Tibial nerve (tissue), 4 donors: Measurements from ENCODE around the gene TBCD. TPM values are rescaled to one million over a fixed set of nuclear protein-coding genes. Genes with fewer than 3 reads are reported as not detected.

ENCODE experiments used
- DNase-seq, 2 donors: peaks; one replicate each; pipeline ENCODE4 v3.0.0-alpha.2; 2019; ENCODE audit warnings: low spot score in 2 of 2
- H3K27ac ChIP-seq, 4 donors: fragments of 200-600 bp; sonication (generic) in 3 of 4; one replicate each; pipeline ENCODE4 v1.5.1; 2017 to 2019; ENCODE audit warnings: mild to moderate bottlenecking in 1 of 4
- H3K27me3 ChIP-seq, 2 donors: fragments of 200-600 bp; sonication (generic) in 1 of 2; one replicate each; pipeline versions ENCODE4 v1.5.1 to v1.6.0; 2017 to 2019
- H3K36me3 ChIP-seq, 3 donors: fragments of 200-600 bp; sonication (generic); one replicate each; pipeline ENCODE4 v1.5.1; 2018 to 2019
- H3K4me1 ChIP-seq, 4 donors: fragments of 200-600 bp; sonication (generic) in 3 of 4; one replicate each; pipeline ENCODE4 v1.5.1; 2017 to 2019
- H3K4me3 ChIP-seq, 4 donors: fragments of 200-600 bp; sonication (generic) in 3 of 4; one replicate each; pipeline ENCODE4 v1.5.1; 2017 to 2019; ENCODE audit warnings: mild to moderate bottlenecking in 1 of 4, moderate library complexity in 1 of 4
- H3K9me3 ChIP-seq, 4 donors: fragments of 200-600 bp; sonication (generic) in 3 of 4; one replicate each; pipeline ENCODE4 v1.5.1; 2017 to 2019
- CTCF ChIP-seq, 5 experiments: fragments of 200-600 bp in 3 of 5; fragments of 450-650 bp in 2 of 5; sonication (generic) in 3 of 5; IDR thresholded peaks; one replicate each; pipeline ENCODE4 v1.5.1; 2016 to 2019; ENCODE audit warnings: antibody characterized with exemption in 5 of 5, mild to moderate bottlenecking in 3 of 5, moderate library complexity in 2 of 5
- EP300 ChIP-seq, 2 donors: sonication (generic); formaldehyde crosslinking; IDR thresholded peaks; one replicate each; pipeline ENCODE4 v1.6.1; 2017; ENCODE audit warnings: antibody characterized with exemption in 2 of 2, mild to moderate bottlenecking in 1 of 2
- POLR2A ChIP-seq, 2 donors: fragments of 450-650 bp; IDR thresholded peaks; one replicate each; pipeline ENCODE4 v1.6.1; 2017; ENCODE audit warnings: antibody characterized with exemption in 2 of 2, mild to moderate bottlenecking in 2 of 2, moderate library complexity in 2 of 2
- WGBS, 2 donors: methylation state at CpG; one replicate each; pipeline ENCODE4 v1.1.5; 2018; 5-methylcytosine and 5-hydroxymethylcytosine counted together
- total RNA-seq, 4 donors: library from RNA; depleted of rRNA; stranded (reverse); fragments of >200 nt; gene quantifications; one replicate each; pipeline ENCODE4 v1.1.0, GENCODE V29; 2016

Gene TBCD
- total RNA-seq, 4 donors from 2014 or later = 42.6 to 115 (median 87.9) TPM

GRCh38 chr17:82836823-82837357 lies 85.0 kb downstream of the TBCD start:
- Histone ChIP-seq H3K4me1 (peaks cover 0 to 17% (median 5%) of the 10 kb centered on the region in 4 donors), H3K27ac (peak overlapping the region in 1 of 4 donors; percentile 39), H3K36me3 (peaks cover 0 to 19% (median 0%) of the 10 kb centered on the region in 3 donors), H3K27me3 (no peaks in the 10 kb centered on the region), H3K4me3 (no peak overlapping the region), H3K9me3 (no peaks in the 10 kb centered on the region)
- TF ChIP-seq POLR2A (IDR thresholded peaks at IDR 0.05) (no peak), CTCF (IDR thresholded peaks at IDR 0.05) (peak in 1 of 5 experiments; percentile 25), EP300 (IDR thresholded peaks at IDR 0.05) (peak in 1 of 2 donors; percentile 16)
- 55 to 61% methylated on average over 12 of the region's 12 CpGs for WGBS, 2 donors
- DNase-seq = peak in 1 of 2 donors; percentile 29

GRCh38 chr17:82837586-82838320 lies 85.9 kb downstream of the TBCD start:
- Histone ChIP-seq H3K36me3 (peaks cover 0 to 19% (median 0%) of the 10 kb centered on the region in 3 donors), H3K27ac (peak overlapping the region in 2 of 4 donors; percentile 39 to 52), H3K4me1 (peaks cover 0 to 17% (median 5%) of the 10 kb centered on the region in 4 donors), H3K4me3 (no peak overlapping the region), H3K9me3 (no peaks in the 10 kb centered on the region), H3K27me3 (no peaks in the 10 kb centered on the region)
- TF ChIP-seq EP300 (IDR thresholded peaks at IDR 0.05) (no peak), CTCF (IDR thresholded peaks at IDR 0.05) (no peak), POLR2A (IDR thresholded peaks at IDR 0.05) (no peak)
- 56 to 57% methylated on average over 13 of the region's 13 CpGs for WGBS, 2 donors
- DNase-seq = no peak

GRCh38 chr17:82838386-82839063 lies 86.7 kb downstream of the TBCD start:
- Histone ChIP-seq H3K9me3 (no peaks in the 10 kb centered on the region), H3K27me3 (no peaks in the 10 kb centered on the region), H3K4me1 (peaks cover 0 to 17% (median 5%) of the 10 kb centered on the region in 4 donors), H3K27ac (peak overlapping the region in 1 of 4 donors; percentile 39), H3K4me3 (no peak overlapping the region), H3K36me3 (peaks cover 0 to 12% (median 0%) of the 10 kb centered on the region in 3 donors)
- 76% methylated on average over 17 of the region's 17 CpGs for WGBS, 2 donors
- DNase-seq = peak in 1 of 2 donors; percentile 19
- TF ChIP-seq EP300 (IDR thresholded peaks at IDR 0.05) = peak in 1 of 2 donors; percentile 42
- no peak for TF ChIP-seq POLR2A (IDR thresholded peaks at IDR 0.05)

- WGBS, 2 donors = 93 to 94% methylated on average over 25 of the region's 25 CpGs
- H3K36me3 ChIP-seq = peaks cover 0 to 8% (median 0%) of the 10 kb centered on the region in 3 donors
- H3K4me3 ChIP-seq = no peak within 1 kb of the TSS
- no peaks in the 10 kb centered on the region for H3K9me3 ChIP-seq
- H3K4me1 ChIP-seq = peaks cover 0 to 17% (median 5%) of the 10 kb centered on the region in 4 donors
- DNase-seq = no peak
- TF ChIP-seq CTCF (IDR thresholded peaks at IDR 0.05) = no peak
- TF ChIP-seq EP300 (IDR thresholded peaks at IDR 0.05) = no peak
- TF ChIP-seq POLR2A (IDR thresholded peaks at IDR 0.05) = no peak
- H3K27ac ChIP-seq = peak within 1 kb of the TSS in 1 of 4 donors; percentile 39
- H3K27me3 ChIP-seq = no peaks in the 10 kb centered on the region
Measured at GRCh38 chr17:82839617-82840292, 87.9 kb downstream of the TBCD start, which contains the start of gene ZNF750. TSS of gene ZNF750 (minus strand) at chr17:82840022. CDS start at chr17:82832454, 7,568 bp downstream.

GRCh38 chr17:82840431-82840831 lies 88.6 kb downstream of the TBCD start:
- Histone ChIP-seq H3K4me3 (no peak overlapping the region), H3K36me3 (peaks cover 0 to 8% (median 0%) of the 10 kb centered on the region in 3 donors), H3K9me3 (no peaks in the 10 kb centered on the region), H3K4me1 (peaks cover 0 to 17% (median 5%) of the 10 kb centered on the region in 4 donors), H3K27ac (no peak overlapping the region), H3K27me3 (no peaks in the 10 kb centered on the region)
- TF ChIP-seq CTCF (IDR thresholded peaks at IDR 0.05) (no peak), EP300 (IDR thresholded peaks at IDR 0.05) (no peak), POLR2A (IDR thresholded peaks at IDR 0.05) (no peak)
- no peak for DNase-seq
- WGBS, 2 donors = 87 to 97% methylated on average over 5 to 10 of the region's 12 CpGs
